HG03025 (cell line): ENCODE data around the gene CAMTA2.

ENCODE experiments used
- ATAC-seq: cut with Tn5 transposase; IDR thresholded peaks from one replicate; pipeline ENCODE4 v1.9.1; 2021; ENCODE audit warnings: mild to moderate bottlenecking, moderate library complexity; ENCODE audit not compliant: unreplicated experiment, low FRiP score

The CAMTA2 gene

GRCh38 chr17:4969047-4969550 lies 18.4 kb downstream of the CAMTA2 start:
- ATAC-seq, result no peak

GRCh38 chr17:4968486-4969046 lies 18.9 kb downstream of the CAMTA2 start:
- no peak for ATAC-seq

GRCh38 chr17:4967539-4968485 lies 19.7 kb downstream of the CAMTA2 start, which contains the start of gene SPAG7:
TSS of gene SPAG7 (minus strand) at chr17:4967817. CDS start at chr17:4967804, 13 bp downstream.
- peak; percentile 43 for ATAC-seq

- ATAC-seq, result peak; percentile 71
These were observed 20.5 kb downstream of the CAMTA2 start for GRCh38 chr17:4966844-4967538.

- no peak for ATAC-seq
These were observed 22.0 kb downstream of the CAMTA2 start for GRCh38 chr17:4965311-4965986.

GRCh38 chr17:4960279-4960922 lies 27.1 kb downstream of the CAMTA2 start:
- ATAC-seq, result no peak

GRCh38 chr17:4959261-4959965 lies 28.1 kb downstream of the CAMTA2 start:
- ATAC-seq, result no peak

GRCh38 chr17:4958102-4958501 lies 29.4 kb downstream of the CAMTA2 start:
- ATAC-seq, result no peak

GRCh38 chr17:4956493-4957061 lies 30.9 kb downstream of the CAMTA2 start:
- ATAC-seq, result no peak

GRCh38 chr17:4955091-4955490 lies 32.4 kb downstream of the CAMTA2 start:
- ATAC-seq, result no peak

GRCh38 chr17:4953451-4953961 lies 34.0 kb downstream of the CAMTA2 start:
- ATAC-seq, result no peak

GRCh38 chr17:4951486-4951885 lies 36.0 kb downstream of the CAMTA2 start:
- no peak for ATAC-seq

GRCh38 chr17:4950746-4951204 lies 36.7 kb downstream of the CAMTA2 start, which contains the start of gene ENO3:
TSS of gene ENO3 (plus strand) at chr17:4951119. CDS start at chr17:4951830, 711 bp downstream.
- no peak for ATAC-seq

GRCh38 chr17:4950075-4950745 lies 37.3 kb downstream of the CAMTA2 start:
- peak; percentile 10 for ATAC-seq

- ATAC-seq, result peak; percentile 20
These were observed 38.0 kb downstream of the CAMTA2 start for GRCh38 chr17:4949321-4950074.

- ATAC-seq, result peak; percentile 29
These were observed 38.5 kb downstream of the CAMTA2 start for GRCh38 chr17:4948931-4949320.
